GM21619 (cell line): ENCODE results near the gene CNOT9.
A peak's percentile ranks its signal among the peaks of the same experiment; 100 is the strongest.
"Not testable (repeated sequence)": the region's sequence is repeated elsewhere in the genome, so short reads cannot be mapped to it uniquely, and the experiment has no call there.

Source experiments
- ATAC-seq: cut with Tn5 transposase; IDR thresholded peaks from one replicate; pipeline ENCODE4 v1.9.1; 2021; ENCODE audit not compliant: unreplicated experiment

CNOT9 gene

GRCh38 chr2:218568190-218569037 is at the start of gene CNOT9, which contains the start of gene USP37:
Gene CNOT9 (plus strand): TSS chr2:218568839. CDS start chr2:218568955, 116 bp downstream.
Gene USP37 (minus strand): TSS chr2:218568351. CDS start chr2:218558653, 9,698 bp downstream.
- peak; percentile 72 for ATAC-seq

GRCh38 chr2:218518876-218519275 is 49.8 kb upstream of the CNOT9 start:
- ATAC-seq, result no peak

DNA sequence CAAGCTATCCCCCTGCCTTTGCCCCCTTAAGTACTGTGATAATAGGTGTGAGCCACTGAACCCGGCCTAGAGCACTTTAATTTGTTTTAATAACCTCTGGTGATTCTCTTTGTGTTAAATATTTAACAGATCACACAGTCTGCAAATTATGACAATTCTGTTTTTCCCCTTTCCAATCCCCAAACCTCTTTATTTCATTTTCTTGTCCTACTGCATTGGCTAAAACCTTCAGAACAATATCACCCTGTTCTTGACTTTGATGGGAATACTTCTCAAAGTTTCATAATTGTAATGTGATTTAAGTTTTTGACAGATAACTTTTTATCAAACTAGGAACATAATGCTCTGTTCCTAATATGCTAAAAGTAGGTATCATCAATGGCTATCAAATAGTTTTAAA is 45.0 kb upstream of the CNOT9 start:
- no peak for ATAC-seq

GRCh38 chr2:218528409-218528808 is 40.2 kb upstream of the CNOT9 start:
- not testable (repeated sequence) for ATAC-seq

- ATAC-seq, result no peak
Measured at GRCh38 chr2:218529990-218530389, 38.6 kb upstream of the CNOT9 start.

DNA sequence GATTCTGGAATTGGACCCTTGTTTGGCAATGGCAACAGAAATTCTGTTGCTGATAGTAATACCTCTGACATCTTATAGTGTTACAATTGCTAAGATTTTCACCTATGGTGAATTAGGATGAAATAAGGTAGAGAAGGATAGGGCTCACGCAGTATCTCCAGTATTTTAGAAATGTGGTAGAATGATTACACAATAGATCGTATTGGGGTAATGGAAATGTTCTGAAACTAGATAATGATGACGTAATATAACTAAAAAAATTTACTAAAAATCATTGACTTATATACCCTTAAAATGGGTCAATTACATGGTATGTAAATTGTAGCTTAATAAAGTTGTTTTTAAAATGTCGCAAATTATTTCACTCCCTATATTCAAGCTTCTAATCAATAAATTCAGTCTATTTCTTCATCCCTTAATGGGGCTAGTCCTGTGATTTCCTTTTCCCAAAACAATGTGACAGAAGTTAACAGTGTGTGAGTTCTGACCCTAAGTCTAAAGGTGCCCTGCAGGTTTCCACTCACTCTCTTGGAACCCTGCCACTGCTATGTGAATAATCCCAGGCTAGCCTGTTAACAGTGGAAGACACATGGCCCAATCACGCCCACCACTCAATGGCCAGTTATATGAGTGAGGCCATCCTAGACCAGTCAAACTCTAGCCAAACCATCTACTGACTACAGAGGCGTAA is 31.7 kb upstream of the CNOT9 start:
- ATAC-seq, result no peak

DNA sequence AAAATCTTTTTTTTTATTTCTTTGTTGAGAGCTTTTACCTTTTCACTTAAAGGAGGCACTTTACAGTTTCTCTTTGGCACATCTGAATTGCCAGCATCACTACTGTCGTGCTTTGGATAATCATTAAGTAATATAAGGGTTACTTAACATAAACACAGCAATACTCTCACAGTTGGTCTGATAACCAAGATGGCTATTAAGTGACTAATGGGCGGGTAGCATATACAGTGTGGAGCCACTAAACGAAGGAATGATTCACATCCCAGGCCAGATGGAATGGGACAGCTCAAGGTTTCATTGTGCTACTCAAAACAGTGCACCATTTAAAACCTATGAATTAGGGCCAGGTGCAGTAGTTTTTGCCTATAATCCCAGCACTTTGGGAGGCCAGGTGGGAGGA is 28.6 kb upstream of the CNOT9 start:
- no peak for ATAC-seq

GRCh38 chr2:218546012-218546411 is 22.6 kb upstream of the CNOT9 start:
- ATAC-seq, result no peak

DNA sequence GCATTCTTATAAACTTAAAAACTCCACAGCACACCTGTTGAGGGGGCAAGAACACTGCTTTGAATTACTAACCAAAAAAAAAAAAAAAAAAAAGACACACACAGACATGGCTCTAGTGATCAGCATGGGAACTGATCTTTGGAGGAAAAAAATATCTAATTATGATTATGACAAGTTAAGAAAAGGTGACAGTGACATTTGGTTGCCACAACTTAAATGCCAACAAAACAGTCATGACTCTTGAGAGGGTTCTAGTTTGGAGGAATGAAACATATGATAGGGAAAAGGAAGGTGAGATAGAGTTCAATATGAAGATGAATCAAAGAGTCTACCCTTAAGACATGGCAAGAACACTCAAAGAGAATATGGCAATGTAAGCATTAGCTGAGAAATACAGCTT is 21.1 kb upstream of the CNOT9 start:
- no peak for ATAC-seq

GRCh38 chr2:218547978-218548377 is 20.7 kb upstream of the CNOT9 start:
- no peak for ATAC-seq

DNA sequence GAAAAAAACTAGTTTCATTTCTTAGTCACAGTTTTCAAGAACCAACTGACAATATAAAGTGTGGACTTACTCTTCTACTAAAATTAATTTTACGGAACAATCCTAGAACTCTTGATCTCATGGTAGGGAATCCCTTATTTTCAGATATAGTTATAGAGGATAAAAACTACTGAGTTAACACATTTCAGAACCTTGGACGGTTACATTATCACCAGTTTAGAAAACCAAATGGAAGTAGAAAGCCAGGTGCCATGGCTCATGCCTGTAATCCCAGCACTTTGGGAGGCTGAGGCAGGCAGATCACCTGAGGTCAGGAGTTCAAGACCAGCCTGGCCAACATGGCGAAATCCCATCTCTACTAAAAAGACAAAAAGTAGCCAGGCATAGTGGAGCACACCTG is 14.4 kb upstream of the CNOT9 start:
- ATAC-seq, result not testable (repeated sequence)

DNA sequence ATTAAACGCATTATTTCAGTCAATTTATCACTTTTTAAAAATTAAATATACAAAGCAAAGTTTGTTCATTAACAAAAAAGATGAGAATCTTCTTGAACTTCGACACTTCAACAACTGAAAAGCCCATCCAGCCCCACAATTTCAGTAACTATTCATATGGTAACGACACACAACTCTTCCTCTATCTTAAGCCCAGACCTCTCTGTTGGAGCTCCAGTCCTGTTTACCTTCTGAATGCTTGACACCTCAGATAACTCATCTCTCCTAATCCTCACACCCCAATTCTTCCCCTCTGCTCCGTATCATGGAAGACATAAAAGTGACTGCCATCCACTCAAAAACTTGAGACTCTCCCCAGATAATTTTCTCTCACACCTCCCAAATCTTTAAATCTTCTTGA is 13.1 kb upstream of the CNOT9 start:
- ATAC-seq, result no peak

GRCh38 chr2:218557941-218558340 is 10.7 kb upstream of the CNOT9 start:
- ATAC-seq, result no peak

DNA sequence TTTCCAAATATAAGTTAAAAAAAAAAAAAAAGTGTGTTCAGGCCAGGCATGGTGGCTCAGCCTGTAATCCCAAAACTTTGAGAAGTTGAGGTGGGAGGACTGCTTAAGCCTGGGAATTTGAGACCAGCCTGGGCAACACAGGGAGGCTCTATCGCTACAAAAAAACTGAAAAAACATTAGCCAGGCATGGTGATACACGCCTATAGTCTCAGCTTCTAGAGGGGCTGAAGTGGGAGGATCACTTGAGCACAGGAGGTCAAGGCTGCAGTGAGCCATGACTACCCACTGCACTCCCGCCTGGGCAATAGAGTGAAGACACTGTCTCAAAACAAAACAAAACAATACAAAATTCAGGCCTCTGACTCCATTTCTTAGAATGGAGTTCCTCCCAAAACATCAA is 9.7 kb upstream of the CNOT9 start:
- ATAC-seq, result no peak

- ATAC-seq, result no peak
Measured at GRCh38 chr2:218564056-218564455, 4.6 kb upstream of the CNOT9 start.

DNA sequence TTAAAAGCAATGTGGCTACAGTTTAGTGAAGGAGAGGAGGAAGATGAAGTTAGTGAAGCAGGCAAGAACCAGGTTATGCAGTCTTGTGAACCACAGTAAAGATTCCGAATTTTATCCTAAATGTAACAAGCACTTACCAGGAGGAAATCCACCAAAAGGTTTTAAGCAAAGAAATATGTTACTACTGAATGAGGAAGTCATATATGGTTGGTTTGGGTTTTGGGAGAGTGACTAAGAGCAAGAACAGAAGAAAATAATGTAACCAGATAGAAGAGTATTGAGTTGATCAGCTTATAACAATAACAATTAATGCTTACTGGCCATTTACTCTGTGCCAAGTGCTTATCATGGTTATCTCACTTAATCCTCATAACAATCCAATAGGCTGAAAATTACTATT is 2.3 kb upstream of the CNOT9 start:
- ATAC-seq, result no peak

- ATAC-seq, result peak; percentile 36
Measured at GRCh38 chr2:218567797-218568189, 846 bp upstream of the CNOT9 start.

DNA sequence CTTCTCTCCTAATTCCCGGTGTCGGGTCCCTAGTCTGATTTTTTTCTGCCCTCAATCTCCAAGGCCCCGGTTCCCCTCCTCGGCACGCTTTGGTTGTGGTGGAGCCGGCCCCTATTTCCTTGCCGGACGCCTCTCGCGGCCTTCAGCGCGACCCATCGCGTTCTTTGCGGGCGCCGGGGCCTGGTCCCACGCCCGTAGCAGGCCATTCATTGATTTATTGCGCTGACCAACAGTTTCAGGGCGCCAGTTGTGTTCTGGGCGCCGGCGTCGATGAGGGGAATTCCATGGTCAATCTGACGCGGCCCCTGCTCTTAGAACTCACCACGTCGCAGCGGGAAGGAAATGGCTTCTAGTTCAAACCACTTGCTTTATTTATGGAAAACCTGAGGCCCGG is 396 bp downstream of the CNOT9 start:
- ATAC-seq, result peak; percentile 37

DNA sequence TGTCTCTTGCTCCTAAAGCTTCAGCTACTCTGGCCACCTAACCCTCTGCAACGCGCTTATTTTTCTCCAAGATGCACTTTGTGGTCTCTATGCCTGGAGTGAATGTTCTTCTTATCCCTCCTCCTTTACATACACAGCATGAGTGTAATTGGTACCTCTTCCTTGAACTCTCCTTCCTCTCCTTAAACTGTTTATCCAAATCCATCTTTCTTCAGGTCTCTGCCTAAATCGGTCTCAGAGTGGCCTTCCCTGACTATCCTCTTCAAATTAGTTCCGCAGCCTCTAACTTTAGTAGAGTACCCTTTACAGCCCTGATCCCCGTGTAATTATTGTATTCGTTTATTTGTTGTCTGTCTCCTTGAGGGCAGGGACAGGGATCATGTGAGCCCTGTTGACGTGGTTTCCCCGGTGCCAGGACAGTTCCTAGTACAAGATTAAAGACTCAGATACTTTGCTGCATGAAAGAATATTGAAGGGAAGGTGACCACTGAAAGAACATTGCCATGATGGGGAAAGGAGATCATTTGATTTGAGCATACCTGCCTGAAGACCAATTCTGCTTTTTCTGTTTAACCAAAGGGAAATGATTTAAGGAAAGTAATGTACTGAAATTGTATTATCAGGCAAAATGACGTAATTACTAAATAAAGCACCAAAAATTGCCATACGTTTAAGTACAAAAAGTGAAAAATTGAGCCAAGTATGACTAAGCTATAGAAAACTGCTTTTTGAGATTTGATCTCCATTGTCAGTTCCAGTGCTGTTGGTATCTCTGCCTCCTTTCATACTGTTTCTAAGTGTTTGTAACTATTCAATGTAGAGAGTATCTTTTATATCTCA is 1.2 kb downstream of the CNOT9 start:
- ATAC-seq, result no peak

DNA sequence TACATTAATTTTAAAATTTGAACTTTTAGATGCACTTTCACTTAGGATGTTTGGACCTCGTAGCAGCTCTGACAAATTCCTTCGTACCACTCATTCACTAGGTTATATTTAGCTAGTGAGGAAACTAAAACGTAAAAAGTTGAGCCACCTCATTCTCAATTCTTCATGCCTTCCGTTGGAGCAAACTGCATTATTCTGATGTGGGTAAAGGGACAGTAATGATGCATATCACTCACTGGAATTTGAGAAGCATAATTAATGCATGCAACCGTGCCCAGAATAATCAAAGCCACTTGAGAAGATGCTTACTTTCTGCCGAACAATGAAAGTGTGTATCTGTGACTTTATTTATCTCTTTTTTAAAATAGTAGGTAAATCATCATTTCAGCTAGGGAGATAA is 2.2 kb downstream of the CNOT9 start:
- no peak for ATAC-seq

- ATAC-seq, result no peak
Measured at GRCh38 chr2:218576854-218577253, 8.2 kb downstream of the CNOT9 start.
